Ovary (tissue), 3 donors: ENCODE measurements around the gene ESPN.

Experiments
- CTCF ChIP-seq, 3 donors: fragments of 450-650 bp in 2 of 3; fragments of 200-600 bp in 1 of 3; IDR thresholded peaks; one replicate each; pipeline versions ENCODE4 v1.5.1 to v1.8.0; 2016 to 2022; ENCODE audit warnings: antibody characterized with exemption in 3 of 3, mild to moderate bottlenecking in 1 of 3
- EP300 ChIP-seq: sonication (generic); formaldehyde crosslinking; IDR thresholded peaks from one replicate; pipeline ENCODE4 v1.6.1; 2017; ENCODE audit warnings: antibody characterized with exemption
- POLR2A ChIP-seq: fragments of 450-650 bp; IDR thresholded peaks from one replicate; pipeline ENCODE4 v1.6.1; 2017; ENCODE audit warnings: antibody characterized with exemption, mild to moderate bottlenecking, moderate library complexity
- donor health status: DM: no; HTN: no; CAD: no.

GRCh38 chr1:6447818-6448748 lies 23.5 kb downstream of the ESPN start:
- TF ChIP-seq EP300 (no peak), CTCF (IDR thresholded peaks at IDR 0.05) (no peak), POLR2A (no peak)
